Measurements from ENCODE around the gene ARPC1B.

The ARPC1B gene

GRCh38 chr7:99365318-99366141 lies 9.0 kb upstream of the ARPC1B start:
- H3K4me3 ChIP-seq (ENCODE audit: low read depth, low read length): no peak overlapping the region
- DNase-seq: peak; percentile 57
- no peaks in the 10 kb centered on the region for H3K9me3 ChIP-seq (ENCODE audit: severe bottlenecking)
- no peaks in the 10 kb centered on the region for H3K27me3 ChIP-seq (ENCODE audit: insufficient read depth, low read depth, severe bottlenecking)
- TF ChIP-seq CTCF (IDR thresholded peaks at IDR 0.05; ENCODE audit: low read depth, low read length): peak; percentile 77
- no peak overlapping the region for H3K27ac ChIP-seq
- peaks cover 59% of the 10 kb centered on the region for H3K36me3 ChIP-seq

GRCh38 chr7:99366646-99367045 lies 7.9 kb upstream of the ARPC1B start:
- H3K27me3 ChIP-seq (ENCODE audit: insufficient read depth, low read depth, severe bottlenecking): no peaks in the 10 kb centered on the region
- no peak overlapping the region for H3K4me3 ChIP-seq (ENCODE audit: low read depth, low read length)
- no peaks in the 10 kb centered on the region for H3K9me3 ChIP-seq (ENCODE audit: severe bottlenecking)
- no peak for TF ChIP-seq CTCF (IDR thresholded peaks at IDR 0.05; ENCODE audit: low read depth, low read length)
- no peak for DNase-seq
- peaks cover 54% of the 10 kb centered on the region for H3K36me3 ChIP-seq
- H3K27ac ChIP-seq: no peak overlapping the region

DNA sequence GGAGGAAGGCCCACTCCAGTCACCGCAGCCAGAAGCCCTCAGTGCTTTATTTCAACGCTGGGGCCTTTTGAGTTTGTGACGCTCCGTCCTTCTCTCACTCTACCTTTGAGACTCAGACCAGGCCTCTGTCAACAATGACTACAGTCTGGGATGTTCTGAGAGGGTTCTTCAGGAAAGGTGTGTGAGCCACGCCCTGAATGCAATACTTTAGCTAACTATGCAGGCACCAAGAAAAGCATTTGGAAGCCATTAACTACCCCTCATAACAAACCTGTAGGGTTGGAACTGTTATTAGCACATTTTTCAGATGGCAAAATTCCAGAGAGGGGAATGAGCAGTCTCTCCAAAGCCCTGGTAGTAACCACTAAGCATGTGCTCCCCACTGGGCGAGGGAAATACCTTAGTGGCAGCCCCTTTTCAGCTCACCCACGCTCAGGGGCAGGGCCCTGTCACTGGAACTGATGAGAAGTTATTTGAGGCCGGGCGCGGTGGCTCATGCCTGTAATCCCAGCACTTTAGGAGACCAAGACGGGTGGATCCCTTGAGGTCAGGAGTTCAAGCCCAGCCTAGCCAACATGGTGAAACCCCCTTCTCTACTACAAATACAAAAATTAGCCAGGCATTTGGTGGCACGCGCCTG lies 5.7 kb upstream of the ARPC1B start:
- TF ChIP-seq CTCF (IDR thresholded peaks at IDR 0.05; ENCODE audit: low read depth, low read length): no peak
- H3K36me3 ChIP-seq: peaks cover 38% of the 10 kb centered on the region
- H3K27me3 ChIP-seq (ENCODE audit: insufficient read depth, low read depth, severe bottlenecking): no peaks in the 10 kb centered on the region
- no peak overlapping the region for H3K27ac ChIP-seq
- no peak overlapping the region for H3K4me3 ChIP-seq (ENCODE audit: low read depth, low read length)
- no peak for DNase-seq
- H3K9me3 ChIP-seq (ENCODE audit: severe bottlenecking): no peaks in the 10 kb centered on the region

GRCh38 chr7:99369767-99370391 lies 4.7 kb upstream of the ARPC1B start:
- TF ChIP-seq CTCF (IDR thresholded peaks at IDR 0.05; ENCODE audit: low read depth, low read length): no peak
- H3K9me3 ChIP-seq (ENCODE audit: severe bottlenecking): no peaks in the 10 kb centered on the region

GRCh38 chr7:99371376-99371920 lies 3.1 kb upstream of the ARPC1B start:
- H3K27ac ChIP-seq: no peak overlapping the region
- peaks cover 15% of the 10 kb centered on the region for H3K36me3 ChIP-seq
- no peaks in the 10 kb centered on the region for H3K9me3 ChIP-seq (ENCODE audit: severe bottlenecking)
- no peak for DNase-seq
- no peak for TF ChIP-seq CTCF (IDR thresholded peaks at IDR 0.05; ENCODE audit: low read depth, low read length)
- no peak overlapping the region for H3K4me3 ChIP-seq (ENCODE audit: low read depth, low read length)
- no peaks in the 10 kb centered on the region for H3K27me3 ChIP-seq (ENCODE audit: insufficient read depth, low read depth, severe bottlenecking)

More at GRCh38 chr7:99369767-99370391, 4.7 kb upstream of the ARPC1B start:
- H3K27me3 ChIP-seq (ENCODE audit: insufficient read depth, low read depth, severe bottlenecking): no peaks in the 10 kb centered on the region
- no peak for DNase-seq
- H3K36me3 ChIP-seq: peaks cover 30% of the 10 kb centered on the region
- H3K27ac ChIP-seq: no peak overlapping the region
- no peak overlapping the region for H3K4me3 ChIP-seq (ENCODE audit: low read depth, low read length)
